ENCODE measurements around the gene MED15. TPM values are rescaled to one million over a fixed set of nuclear protein-coding genes. Genes with fewer than 3 reads are reported as not detected.
A peak's percentile ranks its signal among the peaks of the same experiment; 100 is the strongest.

The MED15 gene
- total and polyA plus RNA-seq, 10 of the 15 experiments (the other 5 are each of a cell fraction or from before 2014, with no cell fraction given) = 1.4 to 75.2 (median 26.9) TPM

DNA sequence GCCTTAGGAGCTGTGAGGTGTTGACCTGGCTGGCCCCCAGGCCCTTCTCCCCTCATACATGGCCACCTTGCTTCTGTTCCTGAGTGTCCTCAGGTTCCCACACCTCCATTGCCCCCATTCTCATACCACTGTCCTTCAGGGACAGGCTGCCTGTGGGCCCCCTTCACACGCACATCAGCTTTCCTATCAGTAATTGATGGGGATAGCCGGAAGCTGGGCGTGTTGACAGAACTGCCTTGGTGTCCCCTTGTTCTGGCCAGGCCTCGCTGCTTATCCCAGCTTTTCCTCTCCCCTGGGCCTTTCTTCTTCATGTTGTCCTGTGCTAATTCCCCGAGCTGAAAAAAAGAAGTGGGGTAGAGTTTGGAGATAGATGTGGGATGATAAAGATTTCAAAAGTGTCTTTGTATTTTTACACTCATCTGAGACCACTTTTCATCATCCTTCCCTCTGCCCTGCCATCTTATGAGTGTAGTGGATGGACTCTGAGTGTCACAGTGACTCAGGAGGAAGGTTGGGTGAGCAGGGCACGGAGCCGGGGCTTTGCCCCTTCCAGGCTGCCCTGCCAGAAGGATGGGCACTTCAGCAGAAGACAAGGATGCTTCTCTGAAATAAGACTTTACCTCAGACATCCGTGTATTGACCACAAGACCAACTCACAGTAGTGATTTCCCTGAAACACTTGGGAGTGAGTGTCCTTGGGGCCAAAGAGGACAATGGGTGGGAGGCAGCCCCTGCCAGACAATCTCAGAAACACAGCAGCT is 42.8 kb downstream of the MED15 start:
- POLR2A ChIA-PET = no interaction called here
- FAIRE-seq = no peak
- H3K9me3 ChIP-seq (replicated peaks; ENCODE audit: control insufficient read depth, insufficient read depth, low read length) = no peaks in the 10 kb centered on the region
- peaks cover 10% of the 10 kb centered on the region; the same call in 1 of the 2 replicates for H4K20me1 ChIP-seq (ENCODE audit: control insufficient read depth, insufficient read depth)
- SMC1A ChIA-PET (ENCODE audit: uncharacterized antibody, unreplicated experiment) = no interaction called here
- H3K4me1 ChIP-seq (ENCODE audit: control insufficient read depth, insufficient read depth, low read length) = peaks cover 24% of the 10 kb centered on the region
- no peaks in the 10 kb centered on the region for H3K27me3 ChIP-seq (replicated peaks in 1 of 2; ENCODE audit: control insufficient read depth in 2 of 2, insufficient read depth in 2 of 2, low read length in 1 of 2)
- no peak overlapping the region for H3K4me3 ChIP-seq
- no peak overlapping the region for H2AFZ ChIP-seq (ENCODE audit: control insufficient read depth, low read depth, low read length)
- no peak for ATAC-seq
- peaks cover 32 to 37% of the 10 kb centered on the region in 2 experiments for H3K36me3 ChIP-seq (ENCODE audit: control insufficient read depth in 2 of 2, insufficient read depth in 2 of 2, low read length in 1 of 2)
- no peak overlapping the region for H3K27ac ChIP-seq (ENCODE audit: control insufficient read depth, insufficient read depth)
- no peak overlapping the region for H3K4me2 ChIP-seq (ENCODE audit: control insufficient read depth, insufficient read depth)
- H3K79me2 ChIP-seq (ENCODE audit: control insufficient read depth, insufficient read depth, low read length) = peaks cover 23% of the 10 kb centered on the region
- TF ChIP-seq MYC (IDR thresholded peaks at IDR 0.05; ENCODE audit: insufficient read depth, insufficient read length, insufficient replicate concordance, low read length, severe bottlenecking) = no peak
- in situ Hi-C loops (cut with MboI) (no loop called here), intact Hi-C loops (cut with micrococcal nuclease; ENCODE audit: unreplicated experiment) (no loop called here)
- no peak for DNase-seq (ENCODE audit: low read depth, low spot score)
- CTCF ChIA-PET = interaction anchor here (0.5 to 2.0 kb wide), 5 partner anchors 14 to 101 kb away, joined by 3 to 11 read pairs (median 4); no protein-coding TSS in a partner anchor
- WGBS (ENCODE audit: insufficient coverage, insufficient replicate concordance, low lambda C conversion rate, missing lambda C conversion rate) = 75% methylated on average over 8 of the region's 8 CpGs
- no peak overlapping the region for H3K9ac ChIP-seq (ENCODE audit: control insufficient read depth, insufficient read depth, low read length)
- BruUV-seq (replicated peaks) = no TSS peak
- RAD21 ChIA-PET (ENCODE audit: unreplicated experiment) = no interaction called here

DNA sequence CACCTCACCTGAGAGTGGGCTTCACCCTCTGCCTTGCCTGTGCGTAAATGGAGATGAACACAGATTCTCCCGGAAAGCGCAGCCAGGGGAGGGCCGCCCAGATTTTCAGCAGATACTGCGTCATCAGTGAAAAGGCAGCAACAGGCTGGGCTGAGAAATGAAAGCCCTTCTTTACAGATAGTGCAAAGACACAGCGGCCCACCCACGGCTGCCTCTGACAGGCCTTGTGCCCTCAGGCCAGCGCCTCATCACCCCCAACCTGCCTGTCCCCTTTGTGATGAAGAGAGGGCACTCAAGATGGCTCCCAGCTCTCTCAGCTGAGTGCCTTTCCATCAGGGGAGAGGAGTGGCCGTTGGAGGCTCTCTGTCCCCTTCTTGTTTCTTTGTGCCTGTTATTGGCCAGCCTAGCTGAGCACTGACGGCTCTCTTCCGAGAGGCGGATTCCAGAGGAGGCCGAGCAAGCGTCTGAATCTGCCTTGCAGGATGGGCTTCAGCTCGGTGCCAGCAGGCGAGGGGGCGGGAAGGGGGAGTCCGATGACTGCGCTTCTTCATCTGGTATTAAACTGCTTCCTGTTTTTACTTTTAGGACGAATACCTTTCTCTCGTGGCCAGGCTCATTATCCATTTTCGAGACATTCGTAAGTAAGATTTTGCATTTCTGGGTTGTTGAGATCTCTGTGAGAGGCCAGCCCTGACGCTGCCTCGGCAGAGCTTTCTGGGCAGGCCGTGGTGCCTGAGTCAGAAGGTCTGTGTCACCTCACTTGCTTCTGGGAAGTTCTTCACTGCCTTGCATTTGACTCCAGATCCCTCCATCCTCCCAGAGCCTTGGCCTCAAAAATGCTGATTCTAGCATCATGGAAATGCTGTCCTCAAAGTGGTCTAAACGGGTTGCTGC is 43.7 kb downstream of the MED15 start:
- no peaks in the 10 kb centered on the region for H3K27me3 ChIP-seq (replicated peaks in 1 of 2; ENCODE audit: control insufficient read depth in 2 of 2, insufficient read depth in 2 of 2, low read length in 1 of 2)
- no peak overlapping the region for H3K4me2 ChIP-seq (ENCODE audit: control insufficient read depth, insufficient read depth)
- SMC1A ChIA-PET (ENCODE audit: uncharacterized antibody, unreplicated experiment) = no interaction called here
- H2AFZ ChIP-seq (ENCODE audit: control insufficient read depth, low read depth, low read length) = no peak overlapping the region
- H3K4me3 ChIP-seq = no peak overlapping the region
- intact Hi-C loops (cut with micrococcal nuclease; ENCODE audit: unreplicated experiment) (no loop called here), in situ Hi-C loops (cut with MboI) (no loop called here)
- RAD21 ChIA-PET (ENCODE audit: unreplicated experiment) = no interaction called here
- no peak overlapping the region; the same call in 1 of the 2 replicates for H3K9ac ChIP-seq (ENCODE audit: control insufficient read depth, insufficient read depth, low read length)
- H4K20me1 ChIP-seq (ENCODE audit: control insufficient read depth, insufficient read depth) = peaks cover 8% of the 10 kb centered on the region; the same call in 1 of the 2 replicates
- peak overlapping the region; percentile 35 for H3K27ac ChIP-seq (ENCODE audit: control insufficient read depth, insufficient read depth)
- FAIRE-seq = no peak
- CTCF ChIA-PET = interaction anchor here (1.1 kb wide), 1 partner anchor 13 kb away, joined by 4 read pairs; no protein-coding TSS in a partner anchor
- peaks cover 23% of the 10 kb centered on the region for H3K79me2 ChIP-seq (ENCODE audit: control insufficient read depth, insufficient read depth, low read length)
- no peaks in the 10 kb centered on the region for H3K9me3 ChIP-seq (replicated peaks; ENCODE audit: control insufficient read depth, insufficient read depth, low read length)
- H3K36me3 ChIP-seq (ENCODE audit: control insufficient read depth in 2 of 2, insufficient read depth in 2 of 2, low read length in 1 of 2) = peaks cover 32 to 37% of the 10 kb centered on the region in 2 experiments
- 38% methylated on average over 27 of the region's 27 CpGs for WGBS (ENCODE audit: insufficient coverage, insufficient replicate concordance, low lambda C conversion rate, missing lambda C conversion rate)
- TF ChIP-seq E2F4 (IDR thresholded peaks at IDR 0.05; ENCODE audit: low read depth, low read length) (no peak), STAT3 (IDR thresholded peaks at IDR 0.05; ENCODE audit: low read depth, low read length) (no peak), SMAD5 (IDR thresholded peaks at IDR 0.05; ENCODE audit: low read depth) (no peak), MEF2A (IDR thresholded peaks at IDR 0.05; ENCODE audit: insufficient read depth, low read depth, low read length) (no peak), NFXL1 (IDR thresholded peaks at IDR 0.05; ENCODE audit: borderline replicate concordance) (no peak), RUNX3 (IDR thresholded peaks at IDR 0.05; ENCODE audit: low read length) (no peak), JUND (IDR thresholded peaks at IDR 0.05; ENCODE audit: low read depth, low read length) (no peak), POU2F2 (IDR thresholded peaks at IDR 0.05; ENCODE audit: borderline replicate concordance, low read depth, low read length) (no peak), SUZ12 (IDR thresholded peaks at IDR 0.05; ENCODE audit: unreplicated experiment) (no peak)
- POLR2A ChIA-PET = no interaction called here
- H3K4me1 ChIP-seq (ENCODE audit: control insufficient read depth, insufficient read depth, low read length) = peaks cover 24% of the 10 kb centered on the region
- peak; percentile 12 for DNase-seq (ENCODE audit: low read depth, low spot score)
- no TSS peak for BruUV-seq (replicated peaks)
- ATAC-seq = peak; percentile 57

Data from GM12878 (cell line).